Dendritic cell treated with granulocyte-macrophage colony-stimulating factor and Interleukin-4, amounts not matched to agents 40 ng/mL and 50 ng/mL, for 4 days (primary cell): ENCODE data around the gene CNN1.

ENCODE experiments used
- H3K27ac Mint-ChIP-seq: one replicate; pipeline ENCODE4 v1.8.0; 2022; ENCODE audit warnings: mild to moderate bottlenecking, mixed read lengths
- H3K27me3 Mint-ChIP-seq: one replicate; pipeline ENCODE4 v1.8.0; 2022; ENCODE audit warnings: mild to moderate bottlenecking, mixed read lengths
- H3K36me3 Mint-ChIP-seq: one replicate; pipeline ENCODE4 v1.8.0; 2022; ENCODE audit warnings: low read depth, mixed read lengths
- H3K4me1 Mint-ChIP-seq: one replicate; pipeline ENCODE4 v1.8.0; 2022; ENCODE audit warnings: low read depth, mixed read lengths
- H3K4me3 Mint-ChIP-seq: one replicate; pipeline ENCODE4 v1.8.0; 2022; ENCODE audit warnings: mild to moderate bottlenecking, moderate library complexity, mixed read lengths
- H3K9me3 Mint-ChIP-seq: one replicate; pipeline ENCODE4 v1.8.0; 2022; ENCODE audit warnings: mixed read lengths
- intact Hi-C: fragments of 100-400 bp; cut with micrococcal nuclease; formaldehyde crosslinking; loops from one replicate; pipeline ENCODE4 v1.15.0; 2022

Gene CNN1

DNA sequence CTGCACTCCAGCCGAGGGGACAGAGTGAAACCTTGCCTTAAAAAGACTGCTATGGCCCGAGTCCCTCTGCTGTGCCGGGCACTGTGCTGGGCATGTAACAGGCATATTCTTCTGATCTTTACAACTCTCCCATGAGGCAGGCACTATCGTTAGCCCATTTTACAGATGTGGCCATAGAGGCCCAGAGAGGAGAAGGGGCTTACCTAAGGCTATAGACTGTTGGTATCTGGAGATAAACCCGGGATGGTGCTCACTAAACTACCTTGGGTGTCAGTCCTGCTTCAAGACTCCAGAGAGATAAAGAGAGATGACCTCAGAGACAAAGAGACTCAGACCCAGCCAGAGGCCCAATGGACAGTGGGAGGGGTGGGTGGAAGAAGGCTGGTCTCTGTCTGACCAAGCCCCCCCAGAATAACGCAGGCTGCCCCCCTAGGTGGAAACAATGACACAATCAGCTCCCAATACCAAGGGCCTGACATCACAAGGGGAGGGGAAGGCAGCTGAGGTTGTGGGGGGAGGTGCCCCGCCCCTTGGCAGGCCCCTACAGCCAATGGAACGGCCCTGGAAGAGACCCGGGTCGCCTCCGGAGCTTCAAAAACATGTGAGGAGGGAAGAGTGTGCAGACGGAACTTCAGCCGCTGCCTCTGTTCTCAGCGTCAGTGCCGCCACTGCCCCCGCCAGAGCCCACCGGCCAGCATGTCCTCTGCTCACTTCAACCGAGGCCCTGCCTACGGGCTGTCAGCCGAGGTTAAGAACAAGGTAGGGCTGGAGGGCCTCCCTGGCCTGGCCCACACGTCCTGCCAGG, at the start of gene CNN1:
TSS of gene CNN1 (plus strand) at position 620 of the 805 bp plus-strand sequence. CDS start at position 697, 77 bp downstream.
- intact Hi-C loops, result loop anchor here (2.0 kb wide), 1 partner anchor 48 kb away; no protein-coding TSS in a partner anchor
- H3K4me3 Mint-ChIP-seq, result no peak within 1 kb of the TSS
- H3K27me3 Mint-ChIP-seq, result peaks cover 38% of the 10 kb centered on the region
- no peak within 1 kb of the TSS for H3K27ac Mint-ChIP-seq
- H3K9me3 Mint-ChIP-seq, result peaks cover 10% of the 10 kb centered on the region
- no peaks in the 10 kb centered on the region for H3K36me3 Mint-ChIP-seq
- peaks cover 18% of the 10 kb centered on the region for H3K4me1 Mint-ChIP-seq

DNA sequence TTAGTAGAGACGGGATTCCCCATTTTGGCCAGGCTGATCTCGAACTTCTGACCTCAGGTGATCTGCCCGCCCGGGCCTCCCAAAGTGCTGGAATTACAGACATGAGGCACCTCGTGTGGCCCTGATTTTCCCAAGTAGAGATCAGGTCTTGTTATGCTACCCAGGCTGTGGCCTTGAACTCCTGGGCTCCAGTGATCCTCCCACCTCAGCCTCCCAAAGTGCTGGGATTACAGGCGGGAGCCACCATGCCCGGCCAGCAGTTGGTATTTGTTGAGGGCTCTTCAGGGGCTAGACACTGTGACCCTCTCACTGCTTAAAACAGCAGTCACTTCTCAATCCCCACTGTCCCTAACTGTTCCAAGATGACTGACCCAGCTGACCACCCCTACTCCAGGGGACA, 49.3 kb upstream of the CNN1 start:
- intact Hi-C loops, result no loop called here
- no peaks in the 10 kb centered on the region for H3K27me3 Mint-ChIP-seq

DNA sequence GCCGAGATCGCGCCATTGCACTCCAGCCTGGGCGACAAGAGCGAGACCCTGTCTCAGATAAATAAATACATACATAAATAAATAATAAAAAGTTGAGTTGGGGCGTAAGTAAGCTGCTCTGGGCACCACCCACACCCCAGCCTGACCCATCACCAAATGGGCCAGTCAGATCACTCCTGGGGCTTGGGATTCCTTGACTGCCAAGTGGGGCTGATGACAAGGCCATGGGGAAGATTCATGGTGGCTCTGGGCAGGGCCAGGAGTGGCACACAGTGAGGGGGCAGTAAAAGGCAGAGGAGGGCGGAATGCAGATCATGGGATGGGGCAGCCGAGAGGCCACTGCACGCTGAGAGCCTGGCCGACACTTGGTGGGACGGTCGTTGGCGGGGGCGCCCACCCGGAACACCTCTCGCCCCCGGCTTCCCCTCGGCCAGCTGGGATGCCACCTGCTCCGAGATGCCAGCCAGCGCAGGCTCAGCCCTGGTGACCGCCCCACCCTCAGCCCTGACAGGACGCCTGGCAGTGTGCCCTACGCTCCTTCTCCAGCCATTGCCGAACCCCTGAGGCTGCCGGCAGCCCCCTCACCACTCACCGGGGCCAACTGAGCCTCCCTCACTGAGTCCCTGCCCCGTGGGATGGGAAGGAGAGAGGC, 43.9 kb upstream of the CNN1 start:
- Mint-ChIP-seq H3K4me1 (peaks cover 5% of the 10 kb centered on the region), H3K27me3 (no peaks in the 10 kb centered on the region), H3K4me3 (no peak overlapping the region), H3K27ac (no peak overlapping the region), H3K36me3 (peaks cover 82% of the 10 kb centered on the region), H3K9me3 (no peaks in the 10 kb centered on the region)
- intact Hi-C loops, result no loop called here

More for the DNA sequence above, 49.3 kb upstream of the CNN1 start:
- Mint-ChIP-seq H3K4me3 (no peak overlapping the region), H3K36me3 (peaks cover 62% of the 10 kb centered on the region), H3K4me1 (no peaks in the 10 kb centered on the region), H3K27ac (no peak overlapping the region), H3K9me3 (no peaks in the 10 kb centered on the region)

DNA sequence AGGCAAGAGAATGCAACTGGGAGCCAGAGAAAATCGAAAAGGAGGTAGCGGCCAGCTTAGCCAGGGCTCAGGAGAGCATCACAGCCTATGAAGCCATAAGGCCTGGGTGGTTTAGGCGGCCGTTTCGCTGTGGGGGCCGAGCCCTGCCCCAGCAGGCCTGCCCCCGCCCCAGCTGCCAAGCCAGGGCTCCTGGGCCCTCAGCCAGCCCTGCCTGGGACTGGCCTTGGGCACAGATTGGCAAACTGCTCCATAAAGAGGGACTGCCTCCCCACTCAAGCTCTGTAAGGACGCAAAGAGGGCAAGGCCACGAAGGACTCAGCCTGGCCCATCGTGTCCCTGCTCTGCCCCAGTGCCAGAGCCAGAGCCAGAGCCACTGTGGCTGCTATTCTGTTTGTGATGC, 43.2 kb upstream of the CNN1 start:
- Mint-ChIP-seq H3K4me1 (peaks cover 5% of the 10 kb centered on the region), H3K36me3 (peaks cover 79% of the 10 kb centered on the region), H3K9me3 (no peaks in the 10 kb centered on the region), H3K4me3 (no peak overlapping the region), H3K27ac (no peak overlapping the region), H3K27me3 (no peaks in the 10 kb centered on the region)
- intact Hi-C loops, result no loop called here

DNA sequence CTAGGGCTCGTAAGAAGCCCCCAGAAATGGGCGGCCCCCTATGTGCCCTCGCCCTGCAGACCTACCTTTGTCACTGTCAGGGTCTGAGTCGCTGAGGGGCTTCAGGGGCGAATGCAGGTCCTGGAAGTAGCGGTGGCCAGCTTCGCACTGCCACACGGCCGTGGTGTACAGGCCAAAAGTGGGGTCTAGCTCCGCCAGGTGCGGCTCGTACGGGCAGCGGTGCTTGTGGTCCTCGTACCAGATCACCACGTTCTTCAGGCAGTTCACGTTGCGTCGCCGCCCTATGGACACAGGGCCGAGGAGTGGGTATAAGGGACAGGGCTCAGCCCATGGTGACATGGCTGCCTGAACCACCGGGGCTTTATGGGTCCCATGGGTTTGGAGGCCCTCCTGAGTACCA, 42.8 kb upstream of the CNN1 start:
- Mint-ChIP-seq H3K4me3 (no peak overlapping the region), H3K4me1 (peaks cover 5% of the 10 kb centered on the region)
- intact Hi-C loops, result loop anchor here (2.0 kb wide), 1 partner anchor 93 kb away; no protein-coding TSS in a partner anchor

DNA sequence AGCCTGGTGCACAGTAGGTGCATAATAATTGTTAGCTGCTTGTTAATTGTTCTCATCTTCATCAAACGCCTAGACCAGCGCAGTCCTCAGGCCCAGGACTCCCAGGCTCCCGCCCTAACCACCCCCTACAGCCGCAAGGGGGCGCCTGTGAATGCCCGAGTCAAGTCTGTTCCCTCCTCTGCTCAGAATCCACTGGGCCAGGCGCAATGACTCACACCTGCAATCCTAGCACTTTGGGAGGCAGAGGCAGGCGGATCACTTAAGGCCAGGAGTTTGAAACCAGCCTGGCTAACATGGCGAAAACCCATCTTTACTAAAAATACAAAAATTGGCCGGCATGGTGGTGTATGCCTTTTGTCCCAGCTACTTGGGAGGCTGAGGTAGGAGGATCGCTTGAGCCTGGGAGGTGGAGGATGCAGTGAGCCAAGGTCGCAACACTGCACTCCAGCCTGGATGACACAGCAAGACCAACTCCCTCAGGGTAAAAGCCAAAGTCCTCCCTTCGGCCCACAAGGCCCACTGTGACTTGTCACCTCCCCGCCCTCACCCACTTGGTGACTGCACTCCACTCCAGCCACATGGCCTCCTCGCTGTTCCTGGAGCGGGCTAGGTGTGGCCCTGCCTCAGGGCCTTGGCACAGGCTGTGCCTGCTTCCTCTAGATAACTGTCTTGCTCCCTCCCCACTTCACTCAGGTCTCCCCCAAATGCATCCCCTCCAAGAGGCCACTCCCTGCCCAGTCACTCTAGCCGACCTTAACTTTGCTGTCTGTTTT, 42.1 kb upstream of the CNN1 start:
- Mint-ChIP-seq H3K4me3 (no peak overlapping the region), H3K36me3 (peaks cover 81% of the 10 kb centered on the region), H3K27me3 (no peaks in the 10 kb centered on the region), H3K9me3 (no peaks in the 10 kb centered on the region), H3K27ac (no peak overlapping the region), H3K4me1 (peaks cover 5% of the 10 kb centered on the region)
- intact Hi-C loops, result loop anchor here (2.0 kb wide), 1 partner anchor 92 kb away; no protein-coding TSS in a partner anchor

More for the DNA sequence above, 42.8 kb upstream of the CNN1 start:
- Mint-ChIP-seq H3K27ac (no peak overlapping the region), H3K9me3 (no peaks in the 10 kb centered on the region), H3K27me3 (no peaks in the 10 kb centered on the region), H3K36me3 (peaks cover 79% of the 10 kb centered on the region)

DNA sequence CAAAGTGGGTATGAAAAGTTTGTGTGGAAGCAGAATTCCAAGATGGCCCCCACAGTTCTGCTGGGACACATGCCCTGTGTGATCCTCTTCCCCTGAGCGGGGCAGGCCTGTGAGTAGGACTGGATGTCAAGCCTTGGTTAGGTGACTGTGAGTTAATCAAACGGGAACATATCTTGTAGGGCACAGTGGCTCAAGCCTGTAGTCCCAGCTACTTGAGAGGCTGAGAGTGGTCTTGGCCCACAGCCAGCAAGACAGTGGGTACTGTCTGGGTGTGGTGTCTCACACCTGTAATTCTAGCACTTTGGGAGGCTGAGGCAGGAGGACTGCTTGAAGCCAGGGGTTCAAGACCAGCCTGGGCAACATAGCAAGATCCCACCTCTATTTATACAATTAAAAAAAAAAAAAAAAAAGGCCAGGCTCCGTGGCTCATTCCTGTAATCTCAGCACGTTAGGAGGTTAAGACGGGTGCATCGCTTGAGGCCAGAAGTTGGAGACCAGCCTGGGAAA, 39.4 kb upstream of the CNN1 start:
- H3K4me1 Mint-ChIP-seq, result peaks cover 5% of the 10 kb centered on the region
- intact Hi-C loops, result no loop called here
- H3K36me3 Mint-ChIP-seq, result peaks cover 63% of the 10 kb centered on the region
- H3K27ac Mint-ChIP-seq, result no peak overlapping the region
- no peaks in the 10 kb centered on the region for H3K27me3 Mint-ChIP-seq
- no peaks in the 10 kb centered on the region for H3K9me3 Mint-ChIP-seq
- no peak overlapping the region for H3K4me3 Mint-ChIP-seq

DNA sequence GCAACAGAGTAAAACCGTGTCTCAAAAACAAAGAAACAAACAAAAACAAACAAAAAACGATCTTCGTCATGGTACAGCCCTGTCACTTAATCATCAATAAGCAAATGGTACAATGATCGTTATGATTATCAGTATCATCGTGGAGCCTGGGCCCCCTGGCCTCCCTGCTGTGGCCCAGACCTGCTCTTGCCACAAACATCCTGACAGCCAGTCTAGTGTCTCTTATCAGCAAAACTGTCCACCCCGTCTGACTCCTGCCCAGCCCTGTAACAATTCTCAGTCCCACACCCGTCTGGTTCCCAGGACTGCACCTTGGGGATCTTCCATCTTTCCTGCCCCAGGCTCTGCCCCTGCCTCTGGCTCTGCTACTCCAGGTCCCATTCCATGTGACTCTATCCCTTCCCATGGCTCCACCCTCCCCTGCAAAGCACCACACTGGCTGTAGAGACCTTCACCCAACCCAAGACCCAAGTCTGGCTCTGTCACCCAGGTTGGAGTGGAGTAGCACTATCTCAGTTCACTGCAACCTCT, 38.7 kb upstream of the CNN1 start:
- no peaks in the 10 kb centered on the region for H3K27me3 Mint-ChIP-seq
- no peak overlapping the region for H3K4me3 Mint-ChIP-seq
- H3K4me1 Mint-ChIP-seq, result peaks cover 11% of the 10 kb centered on the region
- peaks cover 56% of the 10 kb centered on the region for H3K36me3 Mint-ChIP-seq
- H3K27ac Mint-ChIP-seq, result peak overlapping the region; percentile 6
- intact Hi-C loops, result no loop called here
- no peaks in the 10 kb centered on the region for H3K9me3 Mint-ChIP-seq

DNA sequence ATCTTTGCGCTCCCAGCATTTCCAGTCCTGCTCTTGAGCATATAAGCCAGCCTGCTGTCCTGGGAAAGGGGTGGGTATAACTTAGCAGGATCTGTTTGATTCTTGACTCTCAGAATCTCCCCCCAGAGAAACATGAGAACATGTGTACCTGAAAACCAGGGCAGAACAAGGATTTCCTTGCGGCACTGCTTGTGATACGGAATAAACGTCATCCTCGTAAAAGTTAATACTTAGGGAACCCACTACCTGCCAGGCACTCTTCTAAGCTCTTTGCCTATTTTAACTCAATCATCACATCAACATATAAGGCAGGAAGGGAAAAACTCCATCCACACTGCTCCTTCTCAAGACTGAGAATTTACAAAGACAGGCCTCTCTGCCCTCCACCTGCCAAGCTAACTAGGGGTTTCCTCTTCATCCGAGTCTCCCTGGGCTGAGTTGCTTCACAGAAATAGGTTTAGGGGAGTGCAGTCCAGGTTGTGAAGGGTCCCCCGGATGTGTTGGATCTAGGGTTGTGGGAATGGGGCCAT, 34.1 kb upstream of the CNN1 start:
- H3K4me3 Mint-ChIP-seq, result peak overlapping the region; percentile 74
- intact Hi-C loops, result loop anchor here (1.0 to 2.0 kb wide), 2 partner anchors 24 to 69 kb away; partner anchors contain the start of genes ECSIT, ODAD3 and PRKCSH
- H3K27me3 Mint-ChIP-seq, result no peaks in the 10 kb centered on the region
- H3K4me1 Mint-ChIP-seq, result peaks cover 23% of the 10 kb centered on the region
- peaks cover 26% of the 10 kb centered on the region for H3K36me3 Mint-ChIP-seq
- no peaks in the 10 kb centered on the region for H3K9me3 Mint-ChIP-seq
- H3K27ac Mint-ChIP-seq, result peak overlapping the region; percentile 80

DNA sequence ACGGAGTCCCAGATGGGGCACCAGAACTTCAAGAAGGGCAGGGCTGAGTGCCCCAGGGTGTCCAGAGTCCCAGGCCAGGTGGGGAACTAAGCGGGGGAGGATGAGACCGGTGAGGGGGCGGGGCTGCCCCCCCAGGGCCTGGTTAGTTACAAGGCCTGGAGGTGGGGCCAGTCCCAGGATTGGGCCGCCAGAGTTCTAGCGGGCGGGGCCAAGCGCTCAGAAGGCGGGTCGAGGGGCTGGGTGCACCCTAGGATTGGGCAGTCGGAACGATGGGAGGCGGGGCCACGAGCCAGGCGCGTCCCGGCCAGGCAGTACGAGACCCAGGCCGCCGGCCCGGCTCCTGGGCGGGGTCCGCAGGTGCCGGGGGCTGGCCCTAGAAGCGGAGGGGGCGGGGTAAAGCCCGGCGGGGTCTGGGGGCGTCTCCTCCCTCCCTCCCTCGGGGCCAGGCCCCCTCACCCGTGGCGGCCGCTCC, 33.6 kb upstream of the CNN1 start:
- H3K27ac Mint-ChIP-seq, result peak overlapping the region; percentile 80
- H3K36me3 Mint-ChIP-seq, result peaks cover 23% of the 10 kb centered on the region
- no peaks in the 10 kb centered on the region for H3K9me3 Mint-ChIP-seq
- peaks cover 23% of the 10 kb centered on the region for H3K4me1 Mint-ChIP-seq
- no peaks in the 10 kb centered on the region for H3K27me3 Mint-ChIP-seq
- intact Hi-C loops, result loop anchor here (1.0 to 2.0 kb wide), 2 partner anchors 24 to 70 kb away; partner anchors contain the start of genes ECSIT, ODAD3 and PRKCSH
- H3K4me3 Mint-ChIP-seq, result peak overlapping the region; percentile 74

DNA sequence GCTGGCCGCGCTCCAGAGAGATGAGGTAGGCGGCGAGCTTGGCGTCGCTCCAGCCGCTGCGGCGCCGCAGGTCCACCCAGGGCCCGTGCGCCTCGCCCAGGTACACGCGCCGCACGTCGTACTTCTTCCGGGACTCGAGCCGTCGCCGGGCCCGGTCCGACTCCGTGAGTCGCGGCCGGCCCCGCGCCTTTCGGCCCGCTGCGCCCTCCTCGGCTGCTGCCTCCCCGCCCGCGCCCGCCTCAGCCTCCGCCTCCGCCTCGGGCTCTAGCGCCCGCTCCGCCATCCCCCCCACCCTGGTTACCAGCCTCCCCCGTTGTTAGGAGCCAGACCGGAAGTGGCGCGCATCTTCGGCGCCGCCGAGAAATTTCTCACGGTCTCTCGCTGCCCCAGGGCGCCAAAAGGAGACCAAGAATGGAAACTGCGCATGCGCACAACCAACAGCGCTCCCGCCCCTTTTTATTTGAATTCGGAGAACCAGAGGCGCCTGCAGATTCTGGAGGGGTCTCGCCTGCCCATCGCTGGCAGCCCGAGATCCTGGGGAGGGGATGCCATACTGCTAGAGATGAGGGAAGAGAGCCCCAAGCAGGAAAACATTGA, 33.0 kb upstream of the CNN1 start, which contains the start of gene ZNF653:
TSS of gene ZNF653 (minus strand) at position 336 of the 597 bp plus-strand sequence. CDS start at position 283, 53 bp downstream.
- Mint-ChIP-seq H3K4me3 (peak within 1 kb of the TSS; percentile 74), H3K9me3 (no peaks in the 10 kb centered on the region), H3K27ac (peak within 1 kb of the TSS; percentile 80), H3K36me3 (peaks cover 26% of the 10 kb centered on the region), H3K4me1 (peaks cover 23% of the 10 kb centered on the region), H3K27me3 (no peaks in the 10 kb centered on the region)
- intact Hi-C loops, result loop anchor here (1.0 to 2.0 kb wide), 2 partner anchors 23 to 70 kb away; partner anchors contain the start of genes ECSIT, ODAD3 and PRKCSH

DNA sequence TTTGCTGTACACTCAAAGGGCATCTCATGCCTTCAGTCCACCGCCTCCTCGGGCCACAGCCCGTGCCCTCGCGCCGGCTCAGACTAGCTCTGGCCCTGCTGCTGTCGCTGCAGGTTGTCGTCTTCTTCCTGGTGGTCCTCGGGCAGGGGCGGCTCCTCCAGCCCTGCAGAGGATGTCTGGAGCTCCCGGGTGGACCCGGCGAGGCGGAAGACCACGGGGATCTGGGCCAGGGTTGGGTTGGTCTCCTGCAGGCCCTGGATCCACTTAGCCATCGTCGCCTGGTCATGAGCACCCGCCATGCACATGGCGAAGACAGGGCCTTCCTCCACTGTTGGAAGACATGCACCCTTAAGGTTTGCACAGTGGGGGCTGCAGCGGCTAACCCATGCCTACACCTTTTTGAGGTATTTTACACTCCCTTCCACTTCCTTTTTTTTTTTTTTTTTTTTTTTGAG, 32.5 kb upstream of the CNN1 start:
- Mint-ChIP-seq H3K36me3 (peaks cover 26% of the 10 kb centered on the region), H3K27ac (peak overlapping the region; percentile 80), H3K27me3 (no peaks in the 10 kb centered on the region), H3K9me3 (no peaks in the 10 kb centered on the region), H3K4me1 (peaks cover 26% of the 10 kb centered on the region), H3K4me3 (peak overlapping the region; percentile 74)
- intact Hi-C loops, result no loop called here
